HEK293 (cell line): ENCODE data around the gene BCR.
A peak's percentile ranks its signal among the peaks of the same experiment; 100 is the strongest.

Source experiments
- CTCF ChIA-PET: fragments of 350-600 bp; formaldehyde crosslinking; extraction: SDS; loops from one replicate; lab custom pipeline; 2021; ENCODE audit warnings: antibody characterized with exemption; lab: Yijun Ruan, JAX
- POLR2A ChIA-PET: fragments of 300-600 bp; formaldehyde crosslinking; extraction: SDS; loops from one replicate; lab custom pipeline; 2020; ENCODE audit warnings: antibody characterized with exemption, inconsistent platforms; lab: Yijun Ruan, JAX
- H3K27ac ChIP-seq: fragments of 200-500 bp; sonication (Bioruptor generic); 2 replicates; pipeline ENCODE4 v1.5.1; 2014; ENCODE audit warnings: low read depth, low read length, control low read depth, inconsistent platforms; ENCODE audit errors: extremely low read depth
- H3K36me3 ChIP-seq, 2 experiments: fragments of 200-500 bp in 1 of 2; sonication (Bioruptor generic) in 1 of 2; 1 replicate in 1 of 2; 2 replicates in 1 of 2; pipeline ENCODE4 v1.5.1; 2014 to 2017; ENCODE audit warnings: inconsistent platforms in 2 of 2, low read length in 2 of 2; ENCODE audit not compliant: control insufficient read depth in 2 of 2, insufficient read depth in 1 of 2
- H3K4me1 ChIP-seq: fragments of 200-500 bp; sonication (Bioruptor generic); 2 replicates; pipeline ENCODE4 v1.5.1; 2014; ENCODE audit warnings: mild to moderate bottlenecking, low read length, inconsistent platforms; ENCODE audit not compliant: control insufficient read depth, insufficient read depth
- H3K4me3 ChIP-seq: 2 replicates; pipeline ENCODE4 v1.5.1; 2011; ENCODE audit warnings: low read depth, mild to moderate bottlenecking, control low read depth, low read length, moderate library complexity
- H3K9me3 ChIP-seq: fragments of 200-500 bp; sonication (Bioruptor generic); 2 replicates; pipeline ENCODE4 v1.5.1; 2014; ENCODE audit warnings: low read depth, low read length, inconsistent platforms; ENCODE audit not compliant: control insufficient read depth, insufficient read depth
- BCL11B ChIP-seq: fragments of 450-650 bp; formaldehyde crosslinking; IDR thresholded peaks from 2 replicates; pipeline ENCODE4 v1.5.1; 2016; ENCODE audit warnings: low read depth, missing biosample characterization, missing genetic modification characterization
- GLIS1 ChIP-seq: fragments of 450-650 bp; formaldehyde crosslinking; IDR thresholded peaks from 2 replicates; pipeline ENCODE4 v1.5.1; 2016; ENCODE audit warnings: missing biosample characterization, missing genetic modification characterization
- KLF7 ChIP-seq: fragments of 450-650 bp; formaldehyde crosslinking; IDR thresholded peaks from 2 replicates; pipeline ENCODE4 v1.5.1; 2016; ENCODE audit warnings: missing biosample characterization, missing genetic modification characterization, borderline replicate concordance
- SP7 ChIP-seq: fragments of 450-650 bp; formaldehyde crosslinking; IDR thresholded peaks from 2 replicates; pipeline ENCODE4 v1.5.1; 2016; ENCODE audit warnings: missing biosample characterization, missing genetic modification characterization
- WT1 ChIP-seq: fragments of 450-650 bp; formaldehyde crosslinking; IDR thresholded peaks from 2 replicates; pipeline ENCODE4 v1.5.1; 2016; ENCODE audit warnings: missing biosample characterization, missing genetic modification characterization
- ZNF324 ChIP-seq: fragments of 450-650 bp; formaldehyde crosslinking; IDR thresholded peaks from 2 replicates; pipeline ENCODE4 v1.5.1; 2016; ENCODE audit warnings: missing biosample characterization, missing genetic modification characterization
- ZNF335 ChIP-seq: fragments of 450-650 bp; formaldehyde crosslinking; conservative IDR thresholded peaks from 2 replicates; pipeline ENCODE4 v1.5.1; 2016; ENCODE audit warnings: missing biosample characterization, missing genetic modification characterization
- ZNF530 ChIP-seq: fragments of 450-650 bp; formaldehyde crosslinking; IDR thresholded peaks from 2 replicates; pipeline ENCODE4 v1.5.1; 2016; ENCODE audit warnings: low read depth, missing biosample characterization, missing genetic modification characterization
- ZNF549 ChIP-seq: fragments of 450-650 bp; IDR thresholded peaks from 2 replicates; pipeline ENCODE4 v1.5.1; 2018; ENCODE audit warnings: missing biosample characterization, missing genetic modification characterization, mild to moderate bottlenecking, inconsistent platforms, moderate library complexity
- ZNF654 ChIP-seq: fragments of 450-650 bp; formaldehyde crosslinking; IDR thresholded peaks from 2 replicates; pipeline ENCODE4 v1.5.1; 2016; ENCODE audit warnings: low read depth, missing biosample characterization, missing genetic modification characterization
- ZNF707 ChIP-seq: fragments of 450-650 bp; formaldehyde crosslinking; IDR thresholded peaks from 2 replicates; pipeline ENCODE4 v1.5.1; 2016; ENCODE audit warnings: missing biosample characterization, missing genetic modification characterization
- ZSCAN23 ChIP-seq: fragments of 450-650 bp; formaldehyde crosslinking; IDR thresholded peaks from 2 replicates; pipeline ENCODE4 v1.5.1; 2016; ENCODE audit warnings: missing biosample characterization, missing genetic modification characterization
- TF ChIP-seq, protein P1 (sequence below): fragments of 450-650 bp; formaldehyde crosslinking; conservative IDR thresholded peaks from 2 replicates; pipeline ENCODE4 v1.5.1; 2016; ENCODE audit warnings: low read depth, missing biosample characterization, missing genetic modification characterization
- TF ChIP-seq, protein P2 (sequence below): fragments of 450-650 bp; formaldehyde crosslinking; IDR thresholded peaks from 2 replicates; pipeline ENCODE4 v1.5.1; 2016; ENCODE audit warnings: missing biosample characterization, missing genetic modification characterization

The BCR gene

DNA sequence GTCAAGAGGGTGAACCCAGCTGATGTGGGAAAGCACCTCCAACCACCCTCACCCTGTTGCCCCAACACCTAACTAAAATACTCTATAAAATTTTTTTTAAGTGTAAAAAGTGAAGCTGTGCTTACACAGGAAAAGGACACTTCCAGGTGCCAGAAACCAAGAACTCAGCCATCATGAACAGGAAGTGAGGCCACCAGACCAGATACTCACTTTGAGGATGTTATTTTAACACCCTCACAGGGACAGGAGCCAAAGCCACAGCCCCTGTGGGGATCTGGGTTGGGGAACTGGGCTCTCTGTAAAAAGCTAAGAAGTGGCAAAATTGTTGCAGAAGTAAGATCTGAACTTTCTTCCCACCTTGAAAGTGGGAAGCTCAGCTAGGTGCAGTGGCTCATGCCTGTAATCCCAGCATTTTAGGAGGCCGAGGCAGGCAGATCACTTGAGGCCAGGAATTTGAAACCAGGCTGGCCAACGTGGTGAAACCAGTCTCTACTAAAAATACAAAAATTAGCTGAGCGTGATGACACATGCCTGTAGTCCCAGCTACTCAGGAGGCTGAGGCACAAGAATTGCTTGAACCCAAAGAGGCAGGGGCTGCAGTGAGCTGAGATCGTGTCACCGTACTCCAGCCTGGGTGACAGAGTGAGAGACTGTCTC lies 42.3 kb upstream of the BCR start:
- no peaks in the 10 kb centered on the region for H3K4me1 ChIP-seq
- POLR2A ChIA-PET: no interaction called here
- H3K4me3 ChIP-seq: no peak overlapping the region
- CTCF ChIA-PET: interaction anchor here (0.6 to 6.0 kb wide), 7 partner anchors 9 to 471 kb away, joined by 3 to 56 read pairs (median 4); no protein-coding TSS in a partner anchor
- H3K27ac ChIP-seq: no peak overlapping the region
- no peaks in the 10 kb centered on the region for H3K9me3 ChIP-seq
- H3K36me3 ChIP-seq: no peaks in the 10 kb centered on the region
- TF ChIP-seq, protein P1, sequence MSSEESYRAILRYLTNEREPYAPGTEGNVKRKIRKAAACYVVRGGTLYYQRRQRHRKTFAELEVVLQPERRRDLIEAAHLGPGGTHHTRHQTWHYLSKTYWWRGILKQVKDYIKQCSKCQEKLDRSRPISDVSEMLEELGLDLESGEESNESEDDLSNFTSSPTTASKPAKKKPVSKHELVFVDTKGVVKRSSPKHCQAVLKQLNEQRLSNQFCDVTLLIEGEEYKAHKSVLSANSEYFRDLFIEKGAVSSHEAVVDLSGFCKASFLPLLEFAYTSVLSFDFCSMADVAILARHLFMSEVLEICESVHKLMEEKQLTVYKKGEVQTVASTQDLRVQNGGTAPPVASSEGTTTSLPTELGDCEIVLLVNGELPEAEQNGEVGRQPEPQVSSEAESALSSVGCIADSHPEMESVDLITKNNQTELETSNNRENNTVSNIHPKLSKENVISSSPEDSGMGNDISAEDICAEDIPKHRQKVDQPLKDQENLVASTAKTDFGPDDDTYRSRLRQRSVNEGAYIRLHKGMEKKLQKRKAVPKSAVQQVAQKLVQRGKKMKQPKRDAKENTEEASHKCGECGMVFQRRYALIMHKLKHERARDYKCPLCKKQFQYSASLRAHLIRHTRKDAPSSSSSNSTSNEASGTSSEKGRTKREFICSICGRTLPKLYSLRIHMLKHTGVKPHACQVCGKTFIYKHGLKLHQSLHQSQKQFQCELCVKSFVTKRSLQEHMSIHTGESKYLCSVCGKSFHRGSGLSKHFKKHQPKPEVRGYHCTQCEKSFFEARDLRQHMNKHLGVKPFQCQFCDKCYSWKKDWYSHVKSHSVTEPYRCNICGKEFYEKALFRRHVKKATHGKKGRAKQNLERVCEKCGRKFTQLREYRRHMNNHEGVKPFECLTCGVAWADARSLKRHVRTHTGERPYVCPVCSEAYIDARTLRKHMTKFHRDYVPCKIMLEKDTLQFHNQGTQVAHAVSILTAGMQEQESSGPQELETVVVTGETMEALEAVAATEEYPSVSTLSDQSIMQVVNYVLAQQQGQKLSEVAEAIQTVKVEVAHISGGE (tag by site-specific recombination): no peak
- peak; percentile 27; the same call in 1 of the 2 replicates for TF ChIP-seq ZNF335 (tag by site-specific recombination)

DNA sequence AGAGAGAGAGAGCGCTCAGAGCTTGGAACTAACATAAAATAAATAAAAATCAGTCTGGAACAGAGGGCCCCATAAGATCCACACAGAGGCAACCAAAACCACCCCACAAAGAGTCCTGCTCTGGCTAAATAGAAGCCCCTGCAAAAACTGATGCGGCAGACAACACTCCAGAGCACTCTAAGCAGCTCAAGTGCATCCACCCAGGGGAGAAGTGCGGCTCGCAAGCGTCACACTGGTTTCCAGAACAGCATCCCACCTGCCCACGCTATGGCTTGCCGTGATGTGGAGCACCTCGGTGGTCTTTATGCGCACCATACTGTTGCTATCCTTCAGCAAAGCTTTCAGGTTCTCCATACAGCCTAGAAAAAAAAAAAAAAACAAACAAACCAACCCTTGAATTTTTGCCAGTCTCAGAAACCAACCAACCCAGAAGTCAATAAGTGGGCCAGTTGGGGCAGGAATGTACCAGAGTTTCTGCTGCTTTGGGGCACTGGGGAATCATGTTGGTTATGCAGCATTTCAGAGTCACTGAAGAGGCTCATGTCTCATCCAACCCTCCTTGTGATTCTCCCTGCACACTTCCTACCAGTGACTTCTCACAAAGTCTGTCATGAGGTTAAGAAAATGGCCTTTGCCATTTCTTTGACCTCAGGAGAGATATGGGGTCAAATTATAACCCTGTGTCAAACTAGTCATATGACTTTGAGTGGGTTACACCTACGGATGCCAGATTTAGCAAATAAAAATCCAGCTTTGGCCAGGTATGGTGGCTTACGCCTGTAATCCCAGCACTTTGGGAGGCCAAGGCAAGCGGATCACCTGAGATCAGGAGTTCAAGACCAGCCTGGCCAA lies 41.5 kb upstream of the BCR start:
- H3K4me3 ChIP-seq: no peak overlapping the region
- no peaks in the 10 kb centered on the region for H3K36me3 ChIP-seq
- CTCF ChIA-PET: interaction anchor here (0.6 to 6.0 kb wide), 7 partner anchors 9 to 472 kb away, joined by 3 to 56 read pairs (median 4); no protein-coding TSS in a partner anchor

DNA sequence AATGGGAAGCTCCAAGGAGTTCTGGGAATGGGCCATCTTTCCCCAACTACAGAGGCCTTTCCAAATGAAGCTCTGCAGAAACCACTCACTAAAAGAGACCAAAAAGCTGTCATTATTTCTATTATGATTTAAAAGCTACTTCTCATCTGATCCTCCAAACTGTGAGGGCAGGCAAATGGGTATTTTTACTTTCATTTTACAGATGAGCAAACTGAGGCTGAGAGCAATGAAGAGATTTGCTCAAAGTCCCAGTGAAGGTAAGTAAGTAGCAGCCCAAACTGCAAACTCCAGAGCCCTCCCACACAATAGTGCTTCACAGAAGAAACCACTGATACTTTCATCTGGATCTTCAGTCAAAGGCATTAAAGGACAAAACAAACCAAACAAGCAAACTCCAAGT lies 39.9 kb upstream of the BCR start:
- H3K27ac ChIP-seq: no peak overlapping the region
- no peaks in the 10 kb centered on the region for H3K4me1 ChIP-seq
- no peaks in the 10 kb centered on the region for H3K36me3 ChIP-seq
- POLR2A ChIA-PET: no interaction called here
- TF ChIP-seq ZNF654: no peak
- TF ChIP-seq, protein P2, sequence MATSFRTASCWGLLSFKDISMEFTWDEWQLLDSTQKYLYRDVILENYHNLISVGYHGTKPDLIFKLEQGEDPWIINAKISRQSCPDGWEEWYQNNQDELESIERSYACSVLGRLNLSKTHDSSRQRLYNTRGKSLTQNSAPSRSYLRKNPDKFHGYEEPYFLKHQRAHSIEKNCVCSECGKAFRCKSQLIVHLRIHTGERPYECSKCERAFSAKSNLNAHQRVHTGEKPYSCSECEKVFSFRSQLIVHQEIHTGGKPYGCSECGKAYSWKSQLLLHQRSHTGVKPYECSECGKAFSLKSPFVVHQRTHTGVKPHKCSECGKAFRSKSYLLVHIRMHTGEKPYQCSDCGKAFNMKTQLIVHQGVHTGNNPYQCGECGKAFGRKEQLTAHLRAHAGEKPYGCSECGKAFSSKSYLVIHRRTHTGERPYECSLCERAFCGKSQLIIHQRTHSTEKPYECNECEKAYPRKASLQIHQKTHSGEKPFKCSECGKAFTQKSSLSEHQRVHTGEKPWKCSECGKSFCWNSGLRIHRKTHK (tag by site-specific recombination): no peak
- no peak for TF ChIP-seq BCL11B (tag by site-specific recombination)
- no peak for TF ChIP-seq ZNF324 (tag by site-specific recombination)
- no peak for TF ChIP-seq ZNF549 (tag by site-specific recombination)
- TF ChIP-seq ZSCAN23: no peak
- no peaks in the 10 kb centered on the region for H3K9me3 ChIP-seq
- no peak overlapping the region for H3K4me3 ChIP-seq
- CTCF ChIA-PET: interaction anchor here (0.7 to 6.0 kb wide), 6 partner anchors 8 to 302 kb away, joined by 3 to 56 read pairs (median 6); no protein-coding TSS in a partner anchor

More for the DNA sequence above, 41.5 kb upstream of the BCR start:
- H3K27ac ChIP-seq: no peak overlapping the region
- no peaks in the 10 kb centered on the region for H3K9me3 ChIP-seq
- TF ChIP-seq ZNF707 (no peak), ZNF549 (tag by site-specific recombination) (no peak), GLIS1 (tag by site-specific recombination) (no peak), SP7 (tag by site-specific recombination) (no peak), ZSCAN23 (no peak), KLF7 (no peak), ZNF530 (tag by site-specific recombination) (no peak), WT1 (tag by site-specific recombination) (no peak)
- POLR2A ChIA-PET: no interaction called here
- no peaks in the 10 kb centered on the region for H3K4me1 ChIP-seq
